Vagina (tissue), 2 donors: ENCODE results near the gene JPT2.

Source experiments
- CTCF ChIP-seq, 3 experiments: fragments of 450-650 bp in 2 of 3; fragments of 200-600 bp in 1 of 3; sonication (generic) in 1 of 3; IDR thresholded peaks; one replicate each; pipeline ENCODE4 v1.5.1; 2017 to 2019; ENCODE audit warnings: antibody characterized with exemption in 3 of 3, mild to moderate bottlenecking in 2 of 3, moderate library complexity in 2 of 3
- POLR2AphosphoS5 ChIP-seq, 2 donors: sonication (generic); formaldehyde crosslinking; IDR thresholded peaks; one replicate each; pipeline ENCODE4 v1.9.0; 2017; ENCODE audit warnings: antibody characterized with exemption in 2 of 2, mild to moderate bottlenecking in 2 of 2, low read depth in 1 of 2; ENCODE audit not compliant: insufficient read depth in 1 of 2

GRCh38 chr16:1749152-1750117, 71.4 kb downstream of the JPT2 start:
- TF ChIP-seq CTCF (IDR thresholded peaks at IDR 0.05) (no peak), POLR2AphosphoS5 (IDR thresholded peaks at IDR 0.05; ENCODE audit: insufficient read depth in 1 of 2, low read depth in 1 of 2) (no peak)
